SHP77 treated with DMSO at 0.1 percent for 48 hours (cell line): ENCODE data around the gene PLEKHO1.
"Not testable (repeated sequence)": the region's sequence is repeated elsewhere in the genome, so short reads cannot be mapped to it uniquely, and the experiment has no call there.

Experiments
- DNase-seq: peaks from one replicate; lab custom pipeline; 2025; lab: John Stamatoyannopoulos, UW

The PLEKHO1 gene

GRCh38 chr1:150149271-150150132 is at the start of gene PLEKHO1:
Gene PLEKHO1 (plus strand): TSS chr1:150149916. CDS start chr1:150150258, 342 bp downstream.
- DNase-seq: peak; percentile 28

GRCh38 chr1:150102986-150103385 is 46.7 kb upstream of the PLEKHO1 start:
- no peak for DNase-seq

- DNase-seq: no peak
Measured at GRCh38 chr1:150106341-150106740, 43.4 kb upstream of the PLEKHO1 start.

GRCh38 chr1:150109586-150109985 is 40.1 kb upstream of the PLEKHO1 start:
- DNase-seq: no peak

- DNase-seq: no peak
Measured at GRCh38 chr1:150110116-150110515, 39.6 kb upstream of the PLEKHO1 start.

- DNase-seq: no peak
Measured at GRCh38 chr1:150111670-150112069, 38.0 kb upstream of the PLEKHO1 start.

GRCh38 chr1:150115121-150115520 is 34.6 kb upstream of the PLEKHO1 start:
- DNase-seq: no peak

- DNase-seq: no peak
Measured at GRCh38 chr1:150118716-150119115, 31.0 kb upstream of the PLEKHO1 start.

GRCh38 chr1:150121236-150121862 is 28.4 kb upstream of the PLEKHO1 start:
- DNase-seq: no peak

- DNase-seq: no peak
Measured at GRCh38 chr1:150126811-150127210, 22.9 kb upstream of the PLEKHO1 start.

GRCh38 chr1:150127464-150127863 is 22.3 kb upstream of the PLEKHO1 start:
- DNase-seq: no peak

GRCh38 chr1:150127868-150128267 is 21.8 kb upstream of the PLEKHO1 start:
- no peak for DNase-seq

- DNase-seq: no peak
Measured at GRCh38 chr1:150132372-150132771, 17.3 kb upstream of the PLEKHO1 start.

- DNase-seq: no peak
Measured at GRCh38 chr1:150134537-150134936, 15.2 kb upstream of the PLEKHO1 start.

GRCh38 chr1:150135400-150135799 is 14.3 kb upstream of the PLEKHO1 start:
- not testable (repeated sequence) for DNase-seq

GRCh38 chr1:150138044-150138443 is 11.7 kb upstream of the PLEKHO1 start:
- no peak for DNase-seq

- no peak for DNase-seq
Measured at GRCh38 chr1:150141452-150141851, 8.3 kb upstream of the PLEKHO1 start.

GRCh38 chr1:150142083-150142482 is 7.6 kb upstream of the PLEKHO1 start:
- DNase-seq: no peak

GRCh38 chr1:150144606-150145005 is 5.1 kb upstream of the PLEKHO1 start:
- DNase-seq: no peak

GRCh38 chr1:150146016-150146415 is 3.7 kb upstream of the PLEKHO1 start:
- not testable (repeated sequence) for DNase-seq

- no peak for DNase-seq
Measured at GRCh38 chr1:150146849-150147542, 2.7 kb upstream of the PLEKHO1 start.

GRCh38 chr1:150148837-150149270 is 862 bp upstream of the PLEKHO1 start:
- DNase-seq: no peak
